ENCODE results near the gene NAV2. TPM values are rescaled to one million over a fixed set of nuclear protein-coding genes. Genes with fewer than 3 reads are reported as not detected.

The NAV2 gene
- total RNA-seq, 1 experiment from 2014 or later, result 1.8 TPM

GRCh38 chr11:19811380-19811779 lies 98.7 kb downstream of the NAV2 start:
- DNase-seq (ENCODE audit: low read depth), result no peak

- no peak for DNase-seq (ENCODE audit: low read depth)
Measured at GRCh38 chr11:19812096-19812495, 99.5 kb downstream of the NAV2 start.

- no peak for DNase-seq (ENCODE audit: low read depth)
Measured at GRCh38 chr11:19812710-19813109, 100.1 kb downstream of the NAV2 start.

DNA sequence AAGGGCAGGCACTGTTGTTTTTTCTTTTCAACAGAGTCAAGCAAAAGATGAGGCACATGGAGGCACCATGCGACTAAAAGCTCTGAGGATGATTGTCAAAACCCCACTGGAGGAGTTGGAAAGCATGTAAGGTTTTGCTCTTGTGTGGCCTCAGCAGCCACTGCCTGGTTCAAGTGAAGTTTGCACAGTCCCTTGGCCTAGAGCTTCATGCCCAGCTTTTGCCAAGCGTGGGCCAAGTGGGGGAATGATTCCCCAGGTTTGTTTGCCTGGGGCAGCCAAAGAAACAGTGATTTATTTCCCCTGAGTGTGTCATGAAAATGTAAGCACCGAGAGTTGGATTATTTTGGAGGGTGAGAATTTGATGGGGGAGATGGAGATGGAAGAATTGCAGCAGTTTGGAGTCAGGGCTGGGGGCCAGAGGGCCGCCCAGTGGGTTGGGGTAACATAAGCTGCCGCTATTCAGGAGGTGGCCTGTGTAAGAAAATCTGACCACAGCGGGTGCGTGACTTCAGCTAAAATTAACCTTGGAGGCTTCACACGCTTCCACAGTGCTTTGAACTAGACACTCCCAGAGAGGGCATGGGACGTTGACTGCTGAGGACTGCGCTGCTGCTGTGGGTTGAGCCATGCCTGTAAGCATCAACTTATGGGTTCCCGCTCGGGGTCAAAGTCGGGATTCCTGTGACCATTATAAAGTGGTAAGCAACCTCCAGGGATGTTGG lies 100.7 kb downstream of the NAV2 start:
- no peak for DNase-seq (ENCODE audit: low read depth)

- no peak for DNase-seq (ENCODE audit: low read depth)
Measured at GRCh38 chr11:19814421-19814820, 101.8 kb downstream of the NAV2 start.

GRCh38 chr11:19816040-19816439 lies 103.4 kb downstream of the NAV2 start:
- no peak for DNase-seq (ENCODE audit: low read depth)

GRCh38 chr11:19816817-19817216 lies 104.2 kb downstream of the NAV2 start:
- DNase-seq (ENCODE audit: low read depth), result no peak

DNA sequence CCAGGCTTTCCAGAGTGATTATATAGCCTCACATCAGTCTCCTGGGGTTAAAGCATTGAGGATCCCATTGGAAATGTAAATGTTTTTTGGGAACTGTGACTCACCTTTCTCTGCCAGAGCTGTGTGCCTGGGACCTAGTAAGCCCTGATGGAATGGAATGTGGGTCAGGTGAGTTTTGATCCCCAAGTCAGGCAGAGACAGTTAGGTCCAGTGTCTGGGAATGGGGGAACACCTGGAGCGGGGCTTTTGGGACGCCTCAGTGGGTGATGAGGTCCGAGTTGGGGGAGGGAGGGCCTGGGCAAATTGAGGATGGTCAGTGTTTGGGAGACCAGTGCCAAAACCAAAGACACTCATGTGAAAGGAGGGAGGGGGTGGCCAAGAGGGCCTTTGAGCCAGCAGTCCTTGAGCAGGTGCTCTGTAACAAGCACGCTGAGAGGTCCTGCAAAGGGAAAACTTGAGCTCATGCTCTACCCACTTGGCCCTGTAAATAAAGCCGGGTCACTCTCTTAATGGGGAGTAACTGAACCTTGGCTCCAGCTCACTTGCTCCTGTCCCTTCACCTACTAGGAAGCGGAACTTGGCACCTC lies 104.7 kb downstream of the NAV2 start:
- no peak for DNase-seq (ENCODE audit: low read depth)

GRCh38 chr11:19817870-19818269 lies 105.2 kb downstream of the NAV2 start:
- DNase-seq (ENCODE audit: low read depth), result no peak

DNA sequence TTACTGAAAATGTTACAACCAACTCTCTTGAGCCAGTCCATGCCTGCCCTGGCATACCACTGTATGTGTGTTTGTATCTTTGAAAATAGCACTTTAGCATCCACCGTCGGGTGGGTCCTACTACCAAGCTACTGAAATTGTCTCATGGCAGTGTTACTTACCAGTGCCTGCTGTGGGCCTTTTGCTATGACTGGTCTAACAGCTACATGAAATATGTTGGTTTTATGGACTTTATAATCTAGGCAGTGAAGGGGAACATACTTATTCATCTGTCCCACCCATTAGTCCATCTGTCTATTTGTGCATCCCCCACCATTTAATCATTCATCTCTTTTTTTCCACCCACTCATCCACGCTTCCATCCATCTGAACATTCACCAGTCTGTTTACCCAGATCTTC lies 106.0 kb downstream of the NAV2 start:
- DNase-seq (ENCODE audit: low read depth), result no peak

GRCh38 chr11:19819148-19819547 lies 106.5 kb downstream of the NAV2 start:
- no peak for DNase-seq (ENCODE audit: low read depth)

DNA sequence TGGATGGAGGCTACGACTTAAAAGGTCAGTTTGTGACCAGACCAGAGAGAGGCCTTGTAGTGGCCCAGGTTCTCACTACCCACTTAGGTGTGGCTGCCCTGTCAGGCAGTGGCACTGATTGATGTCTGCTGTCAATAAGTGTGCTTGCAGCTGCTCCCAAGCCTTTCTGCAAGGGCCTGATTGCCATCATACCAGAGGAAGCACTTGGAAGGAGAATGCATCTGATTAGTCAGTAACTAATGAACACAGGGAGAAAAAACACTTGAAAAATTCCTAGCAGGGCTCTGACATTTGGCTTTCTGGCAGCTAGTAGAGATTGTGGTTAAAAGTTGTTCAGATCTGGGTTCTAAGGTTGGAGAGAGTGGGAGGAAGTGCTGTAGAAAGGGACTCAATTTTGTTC lies 107.5 kb downstream of the NAV2 start:
- DNase-seq (ENCODE audit: low read depth), result no peak

DNA sequence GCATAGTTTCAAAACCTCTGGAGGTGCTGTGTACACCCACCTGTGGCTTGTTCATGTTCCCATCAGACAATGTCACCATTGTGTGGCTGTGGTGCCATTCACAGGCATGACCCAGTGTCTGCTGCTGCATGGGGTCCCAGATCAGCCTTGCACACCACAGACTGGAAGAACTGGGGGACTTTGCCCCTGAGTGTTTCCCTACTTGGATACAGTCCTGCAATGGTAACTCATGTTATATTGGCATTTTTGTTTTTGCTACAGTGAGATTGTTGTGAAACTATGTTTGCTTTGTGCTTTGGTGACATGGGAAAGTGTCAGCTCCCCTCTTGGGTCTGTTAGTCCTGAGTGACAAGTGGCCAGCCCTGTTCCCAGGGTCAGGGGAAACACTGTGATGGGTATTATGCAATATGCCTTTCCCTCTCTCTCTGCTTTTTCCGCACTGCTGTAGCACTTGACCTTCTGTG lies 108.8 kb downstream of the NAV2 start:
- no peak for DNase-seq (ENCODE audit: low read depth)

- DNase-seq (ENCODE audit: low read depth), result no peak
Measured at GRCh38 chr11:19821993-19822392, 109.4 kb downstream of the NAV2 start.

DNA sequence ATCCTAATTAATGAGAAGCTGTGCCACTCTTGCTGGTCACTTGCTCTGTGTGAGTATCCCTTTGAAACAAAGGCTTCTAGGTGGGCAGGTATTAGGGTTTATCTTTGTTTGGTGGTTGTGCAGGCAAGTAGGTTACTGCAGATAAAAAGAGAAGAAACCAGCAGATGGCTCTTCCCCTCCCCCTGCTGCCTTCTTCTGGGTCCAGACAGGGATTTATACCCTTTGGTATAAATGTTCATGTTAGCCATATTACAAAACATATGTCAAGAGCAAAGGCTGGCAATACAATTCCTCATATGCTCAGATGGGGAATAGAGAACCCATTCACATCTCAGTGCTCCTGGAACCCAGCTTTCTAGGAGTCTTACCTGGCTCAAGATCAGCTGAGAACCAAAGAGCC lies 109.9 kb downstream of the NAV2 start:
- no peak for DNase-seq (ENCODE audit: low read depth)

DNA sequence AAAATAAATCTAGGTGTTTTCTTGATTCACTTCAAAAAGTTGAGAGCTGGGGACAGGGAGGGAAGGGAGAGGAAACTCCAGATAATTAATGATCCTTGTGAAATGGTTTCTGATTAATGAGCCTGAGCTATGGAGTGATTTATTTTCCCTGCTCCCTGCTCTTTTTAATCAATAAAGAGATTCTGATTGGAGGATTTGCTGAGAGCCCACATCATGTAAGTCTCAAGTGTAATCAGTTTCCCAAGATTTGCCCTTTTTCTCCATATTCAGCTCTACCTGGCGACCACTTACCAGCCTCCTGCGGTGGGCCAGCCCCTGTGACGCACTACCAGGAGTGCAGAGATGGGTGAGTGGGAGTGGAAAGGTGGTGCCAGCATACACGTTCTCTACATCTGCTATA lies 114.0 kb downstream of the NAV2 start:
- no peak for DNase-seq (ENCODE audit: low read depth)

DNA sequence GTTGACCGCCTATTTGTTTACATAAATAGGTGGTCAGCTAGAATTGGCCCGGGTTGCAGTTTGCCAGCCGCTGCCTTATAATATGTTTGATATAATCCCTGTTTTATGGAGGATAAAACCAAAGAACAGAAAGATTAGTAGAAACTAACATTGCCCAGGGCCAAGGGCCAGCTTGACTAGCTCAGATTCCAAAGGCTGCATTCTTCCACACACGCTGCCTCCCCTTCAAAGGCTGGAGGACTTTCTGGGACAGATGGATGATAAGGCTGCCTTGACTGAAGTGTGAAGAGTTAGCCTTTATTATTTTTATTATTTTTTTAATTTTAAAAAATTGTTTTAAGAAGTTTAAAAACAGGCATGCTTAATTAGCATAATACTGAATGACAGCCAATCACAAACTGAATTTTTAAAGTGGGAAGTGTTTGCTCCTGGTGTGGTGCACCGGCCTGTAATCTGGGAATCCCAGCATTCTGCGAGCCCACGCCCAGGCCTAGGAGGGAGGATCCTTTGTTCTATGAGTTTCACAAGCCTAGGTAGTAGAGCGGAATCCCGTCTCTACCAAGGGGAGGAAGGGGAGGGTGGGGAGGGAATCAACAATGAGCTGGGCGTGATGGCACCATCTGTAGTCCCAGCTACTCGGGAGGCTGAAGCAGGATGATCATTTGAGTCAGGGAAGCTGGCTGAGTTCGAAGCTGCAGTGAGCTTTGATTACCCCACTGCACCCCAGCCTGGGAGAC lies 114.9 kb downstream of the NAV2 start:
- no peak for DNase-seq (ENCODE audit: low read depth)

- DNase-seq (ENCODE audit: low read depth), result no peak
Measured at GRCh38 chr11:19828382-19829108, 115.9 kb downstream of the NAV2 start.

DNA sequence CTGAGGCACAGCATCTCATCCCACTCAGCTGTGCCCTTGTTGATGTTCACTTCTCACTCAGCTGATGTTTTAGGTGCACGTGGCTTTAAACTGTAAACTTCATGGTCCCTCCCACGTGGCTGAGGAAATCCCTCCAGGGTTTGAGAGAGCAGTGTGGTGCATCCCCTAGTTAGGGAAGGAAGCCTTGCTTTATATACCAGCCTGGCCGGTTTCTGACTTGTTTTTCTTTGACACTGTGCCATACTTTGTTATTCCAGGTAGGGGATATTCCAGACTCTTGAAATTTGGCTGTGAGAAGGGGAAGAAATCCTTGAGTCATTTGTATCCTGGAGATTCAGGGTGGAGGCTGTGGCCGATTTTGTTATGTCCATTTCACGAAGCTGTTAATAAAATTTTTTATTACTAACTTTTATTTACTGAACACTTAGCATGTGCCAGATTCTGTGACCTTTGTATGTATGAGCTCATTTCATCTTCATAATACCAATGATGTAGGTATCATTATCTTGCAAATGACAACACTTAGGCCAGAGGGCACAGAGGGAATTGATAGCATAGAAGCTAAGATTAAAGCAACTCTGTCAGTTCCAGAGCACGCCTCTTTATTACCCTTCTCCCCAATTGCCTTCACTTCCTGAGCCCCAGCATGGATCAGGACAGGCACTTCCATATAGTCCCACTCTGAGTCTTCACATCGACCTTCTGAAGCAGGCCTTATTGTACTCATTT lies 116.6 kb downstream of the NAV2 start:
- DNase-seq (ENCODE audit: low read depth), result no peak

- no peak for DNase-seq (ENCODE audit: low read depth)
Measured at GRCh38 chr11:19832086-19832750, 119.6 kb downstream of the NAV2 start.

DNA sequence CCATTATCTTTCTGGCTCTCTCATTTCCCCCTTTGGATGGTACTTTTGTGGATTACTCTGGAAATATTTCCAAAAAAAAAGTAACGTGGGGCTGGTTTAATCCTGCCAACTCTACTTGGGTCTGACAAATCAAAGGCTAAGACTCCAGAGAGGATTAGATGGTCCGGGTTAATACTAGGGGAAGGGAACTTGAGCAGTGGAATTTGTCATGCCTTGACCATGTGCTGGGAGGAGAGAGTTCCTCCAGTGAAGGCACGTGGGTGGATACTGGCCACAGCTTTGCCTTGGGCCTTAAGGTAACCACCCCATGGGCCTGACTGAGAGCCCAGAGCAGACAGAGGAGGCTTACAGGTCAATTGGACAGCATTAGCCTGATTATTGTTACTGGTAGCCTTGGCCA lies 120.3 kb downstream of the NAV2 start:
- no peak for DNase-seq (ENCODE audit: low read depth)

Data from Daoy (cell line).